ENCODE measurements around the gene NPAT. TPM values are rescaled to one million over a fixed set of nuclear protein-coding genes. Genes with fewer than 3 reads are reported as not detected.

Gene NPAT
- total RNA-seq, 1 experiment from 2014 or later: 16.6 TPM

DNA sequence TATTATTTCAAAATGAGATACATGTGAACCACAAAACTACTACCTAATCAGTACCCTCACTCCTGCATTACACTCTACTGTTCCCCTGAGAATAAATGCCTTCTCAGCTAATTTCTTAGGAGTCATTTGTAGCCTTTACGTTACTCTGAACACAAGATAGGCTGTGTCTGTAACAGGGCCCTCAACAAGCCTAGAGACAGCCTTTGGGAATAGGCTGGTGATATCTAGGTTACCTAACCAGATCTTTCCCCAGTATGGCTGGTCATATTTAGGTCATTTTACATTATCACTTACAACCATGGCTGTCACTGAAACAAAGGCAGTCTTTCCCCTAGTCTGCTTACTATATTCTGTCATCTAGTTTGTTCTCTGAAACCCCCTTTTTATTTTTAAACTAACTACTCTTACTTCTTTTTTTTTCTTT lies 14.6 kb upstream of the NPAT start:
- TF ChIP-seq POLR2AphosphoS5 (IDR thresholded peaks at IDR 0.05; ENCODE audit: low read depth, low read length) (no peak), SIN3A (IDR thresholded peaks at IDR 0.05; ENCODE audit: borderline replicate concordance, insufficient read depth, low read depth, low read length) (no peak), TCF7L2 (IDR thresholded peaks at IDR 0.05; ENCODE audit: low read depth, low read length) (no peak)
- TF ChIP-seq, protein P1, sequence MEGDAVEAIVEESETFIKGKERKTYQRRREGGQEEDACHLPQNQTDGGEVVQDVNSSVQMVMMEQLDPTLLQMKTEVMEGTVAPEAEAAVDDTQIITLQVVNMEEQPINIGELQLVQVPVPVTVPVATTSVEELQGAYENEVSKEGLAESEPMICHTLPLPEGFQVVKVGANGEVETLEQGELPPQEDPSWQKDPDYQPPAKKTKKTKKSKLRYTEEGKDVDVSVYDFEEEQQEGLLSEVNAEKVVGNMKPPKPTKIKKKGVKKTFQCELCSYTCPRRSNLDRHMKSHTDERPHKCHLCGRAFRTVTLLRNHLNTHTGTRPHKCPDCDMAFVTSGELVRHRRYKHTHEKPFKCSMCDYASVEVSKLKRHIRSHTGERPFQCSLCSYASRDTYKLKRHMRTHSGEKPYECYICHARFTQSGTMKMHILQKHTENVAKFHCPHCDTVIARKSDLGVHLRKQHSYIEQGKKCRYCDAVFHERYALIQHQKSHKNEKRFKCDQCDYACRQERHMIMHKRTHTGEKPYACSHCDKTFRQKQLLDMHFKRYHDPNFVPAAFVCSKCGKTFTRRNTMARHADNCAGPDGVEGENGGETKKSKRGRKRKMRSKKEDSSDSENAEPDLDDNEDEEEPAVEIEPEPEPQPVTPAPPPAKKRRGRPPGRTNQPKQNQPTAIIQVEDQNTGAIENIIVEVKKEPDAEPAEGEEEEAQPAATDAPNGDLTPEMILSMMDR (IDR thresholded peaks at IDR 0.05): no peak
- TF ChIP-seq, protein P2, sequence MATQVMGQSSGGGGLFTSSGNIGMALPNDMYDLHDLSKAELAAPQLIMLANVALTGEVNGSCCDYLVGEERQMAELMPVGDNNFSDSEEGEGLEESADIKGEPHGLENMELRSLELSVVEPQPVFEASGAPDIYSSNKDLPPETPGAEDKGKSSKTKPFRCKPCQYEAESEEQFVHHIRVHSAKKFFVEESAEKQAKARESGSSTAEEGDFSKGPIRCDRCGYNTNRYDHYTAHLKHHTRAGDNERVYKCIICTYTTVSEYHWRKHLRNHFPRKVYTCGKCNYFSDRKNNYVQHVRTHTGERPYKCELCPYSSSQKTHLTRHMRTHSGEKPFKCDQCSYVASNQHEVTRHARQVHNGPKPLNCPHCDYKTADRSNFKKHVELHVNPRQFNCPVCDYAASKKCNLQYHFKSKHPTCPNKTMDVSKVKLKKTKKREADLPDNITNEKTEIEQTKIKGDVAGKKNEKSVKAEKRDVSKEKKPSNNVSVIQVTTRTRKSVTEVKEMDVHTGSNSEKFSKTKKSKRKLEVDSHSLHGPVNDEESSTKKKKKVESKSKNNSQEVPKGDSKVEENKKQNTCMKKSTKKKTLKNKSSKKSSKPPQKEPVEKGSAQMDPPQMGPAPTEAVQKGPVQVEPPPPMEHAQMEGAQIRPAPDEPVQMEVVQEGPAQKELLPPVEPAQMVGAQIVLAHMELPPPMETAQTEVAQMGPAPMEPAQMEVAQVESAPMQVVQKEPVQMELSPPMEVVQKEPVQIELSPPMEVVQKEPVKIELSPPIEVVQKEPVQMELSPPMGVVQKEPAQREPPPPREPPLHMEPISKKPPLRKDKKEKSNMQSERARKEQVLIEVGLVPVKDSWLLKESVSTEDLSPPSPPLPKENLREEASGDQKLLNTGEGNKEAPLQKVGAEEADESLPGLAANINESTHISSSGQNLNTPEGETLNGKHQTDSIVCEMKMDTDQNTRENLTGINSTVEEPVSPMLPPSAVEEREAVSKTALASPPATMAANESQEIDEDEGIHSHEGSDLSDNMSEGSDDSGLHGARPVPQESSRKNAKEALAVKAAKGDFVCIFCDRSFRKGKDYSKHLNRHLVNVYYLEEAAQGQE (IDR thresholded peaks at IDR 0.05; ENCODE audit: insufficient read depth in 1 of 2, low read depth in 2 of 2, low read length in 1 of 2): no peak
- Histone ChIP-seq H3K27ac (ENCODE audit: low read length) (no peak overlapping the region), H3K4me3 (ENCODE audit: low read depth in 2 of 2, low read length in 2 of 2) (no peak overlapping the region), H3K9me3 (ENCODE audit: control insufficient read depth, insufficient read depth, low read depth, low read length) (no peaks in the 10 kb centered on the region), H3K27me3 (ENCODE audit: control insufficient read depth, insufficient read depth, low read length) (no peaks in the 10 kb centered on the region), H3K4me1 (ENCODE audit: control insufficient read depth, insufficient read depth, low read length) (no peaks in the 10 kb centered on the region), H3K36me3 (ENCODE audit: control insufficient read depth, insufficient read depth, low read length) (peaks cover 18% of the 10 kb centered on the region)
- intact Hi-C loops (cut with micrococcal nuclease; ENCODE audit: unreplicated experiment) (no loop called here), in situ Hi-C loops (cut with HindIII; ENCODE audit: low pct_unique_long_range_greater_than_20kb, low sequenced_read_pairs) (no loop called here)
- no TSS peak for BruUV-seq (replicated peaks)
- no peak for DNase-seq (ENCODE audit: low read depth, low spot score)
- ChIA-PET CTCF (no interaction called here), POLR2A (no interaction called here)
- ATAC-seq: no peak

DNA sequence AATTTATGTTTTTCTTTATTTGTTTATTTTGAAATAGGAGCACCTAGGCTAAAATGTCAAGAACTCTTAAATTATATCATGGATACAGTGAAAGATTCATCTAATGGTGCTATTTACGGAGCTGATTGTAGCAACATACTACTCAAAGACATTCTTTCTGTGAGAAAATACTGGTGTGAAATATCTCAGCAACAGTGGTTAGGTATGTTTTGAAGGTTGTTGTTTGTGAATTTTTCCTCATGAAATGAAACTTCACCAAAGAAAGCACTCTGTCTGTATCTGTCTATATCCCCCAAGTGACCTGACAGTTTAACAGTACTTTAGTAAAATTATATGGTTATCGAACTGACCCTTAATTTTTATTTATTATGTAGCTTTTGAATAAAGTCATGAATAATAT lies 13.2 kb upstream of the NPAT start:
- ChIA-PET POLR2A (interaction anchor here (0.7 kb wide), 1 partner anchor 19 kb away, joined by 3 read pairs; no protein-coding TSS in a partner anchor), CTCF (no interaction called here)
- in situ Hi-C loops (cut with HindIII; ENCODE audit: low pct_unique_long_range_greater_than_20kb, low sequenced_read_pairs) (no loop called here), intact Hi-C loops (cut with micrococcal nuclease; ENCODE audit: unreplicated experiment) (no loop called here)
- no peak overlapping the region for H3K27ac ChIP-seq (ENCODE audit: low read length)
- no peaks in the 10 kb centered on the region for H3K4me1 ChIP-seq (ENCODE audit: control insufficient read depth, insufficient read depth, low read length)
- TF ChIP-seq, protein P2 (IDR thresholded peaks at IDR 0.05; ENCODE audit: insufficient read depth in 1 of 2, low read depth in 2 of 2, low read length in 1 of 2): no peak
- TF ChIP-seq, protein P1 (IDR thresholded peaks at IDR 0.05): no peak
- TF ChIP-seq POLR2AphosphoS5 (IDR thresholded peaks at IDR 0.05; ENCODE audit: low read depth, low read length) (no peak), TCF7L2 (IDR thresholded peaks at IDR 0.05; ENCODE audit: low read depth, low read length) (no peak), SIN3A (IDR thresholded peaks at IDR 0.05; ENCODE audit: borderline replicate concordance, insufficient read depth, low read depth, low read length) (no peak)
- DNase-seq (ENCODE audit: low read depth, low spot score) (no peak), ATAC-seq (no peak)
- H3K36me3 ChIP-seq (ENCODE audit: control insufficient read depth, insufficient read depth, low read length): peaks cover 18% of the 10 kb centered on the region
- H3K27me3 ChIP-seq (ENCODE audit: control insufficient read depth, insufficient read depth, low read length): no peaks in the 10 kb centered on the region
- H3K4me3 ChIP-seq (ENCODE audit: low read depth in 2 of 2, low read length in 2 of 2): no peak overlapping the region
- H3K9me3 ChIP-seq (ENCODE audit: control insufficient read depth, insufficient read depth, low read depth, low read length): no peaks in the 10 kb centered on the region
- TSS peak; percentile 9 for BruUV-seq (replicated peaks)

All from Panc1 (cell line).